HFFc6 (cell line): ENCODE results near the gene VSIG10L2. TPM values are rescaled to one million over a fixed set of nuclear protein-coding genes. Genes with fewer than 3 reads are reported as not detected.

Source experiments
- DNase-seq: peaks from one replicate; pipeline ENCODE4 v3.0.0-alpha.2; 2018
- H3K27ac Mint-ChIP-seq: 2 replicates; pipeline ENCODE4 v1.8.0; 2020; ENCODE audit warnings: mild to moderate bottlenecking, mixed read lengths
- H3K27me3 Mint-ChIP-seq: 2 replicates; pipeline ENCODE4 v1.8.0; 2021; ENCODE audit warnings: mild to moderate bottlenecking, moderate library complexity, mixed read lengths; ENCODE audit not compliant: insufficient read depth
- H3K36me3 Mint-ChIP-seq: 2 replicates; pipeline ENCODE4 v1.8.0; 2021; ENCODE audit warnings: low read depth, mixed read lengths
- H3K4me1 Mint-ChIP-seq: 2 replicates; pipeline ENCODE4 v1.8.0; 2020; ENCODE audit warnings: low read depth, mixed read lengths
- H3K4me3 Mint-ChIP-seq: 2 replicates; pipeline ENCODE4 v1.8.0; 2020; ENCODE audit warnings: mild to moderate bottlenecking, moderate library complexity, mixed read lengths
- H3K9me3 Mint-ChIP-seq: 2 replicates; pipeline ENCODE4 v1.8.0; 2020; ENCODE audit warnings: mild to moderate bottlenecking, mixed read lengths
- total RNA-seq, 6 experiments: library from RNA; stranded (reverse); fragmentation: NEBNext Ultra II Directional; extraction: Animal tissue kit (Norgen Biotek cat#: 25700); gene quantifications; 2 replicates in 1 of 6; 3 replicates in 5 of 6; pipeline ENCODE4 v1.2.3, GENCODE V29; 2021
- TF ChIP-seq, protein P1 (sequence below): fragments of 200-600 bp; sonication (generic); IDR thresholded peaks from 2 replicates; pipeline ENCODE4 v1.5.0; 2021; ENCODE audit warnings: antibody characterized with exemption, mild to moderate bottlenecking

VSIG10L2 gene
- total RNA-seq, 6 experiments from 2014 or later = not detected

DNA sequence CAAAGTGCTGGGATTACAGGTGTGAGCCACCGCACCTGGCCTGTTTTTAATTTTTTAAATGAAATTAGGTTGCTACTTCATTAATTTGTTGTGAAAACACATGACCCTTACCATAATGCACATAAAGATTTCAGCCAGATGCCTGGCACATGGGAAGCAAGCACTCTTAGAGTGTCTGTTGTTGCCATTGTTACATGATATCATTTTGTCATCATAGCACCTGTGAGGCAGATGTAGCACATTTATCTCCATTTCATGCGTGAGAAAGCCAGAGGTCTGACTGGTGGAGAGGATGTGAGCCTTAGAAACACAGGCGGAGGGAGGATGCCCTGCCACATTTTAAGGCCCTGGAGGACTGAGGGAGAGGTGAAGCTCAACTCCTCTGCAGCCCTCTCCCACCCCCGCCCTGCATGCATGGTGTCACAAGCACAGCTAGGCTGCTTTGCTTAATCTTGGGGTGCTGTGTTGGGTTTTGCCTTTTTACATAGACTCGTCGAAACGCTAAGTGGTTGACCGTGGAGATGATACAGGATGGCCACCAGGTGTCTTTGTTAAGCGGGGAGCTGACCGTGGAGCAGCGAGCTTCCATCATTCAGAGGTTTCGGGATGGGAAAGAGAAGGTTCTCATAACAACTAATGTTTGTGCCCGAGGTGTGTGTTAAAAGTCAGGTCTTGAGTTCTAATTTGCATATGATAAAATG is 27.6 kb upstream of the VSIG10L2 start:
- Mint-ChIP-seq H3K36me3 (no peaks in the 10 kb centered on the region), H3K27me3 (peaks cover 38% of the 10 kb centered on the region), H3K4me3 (no peak overlapping the region), H3K9me3 (no peaks in the 10 kb centered on the region), H3K4me1 (no peaks in the 10 kb centered on the region), H3K27ac (no peak overlapping the region)
- no peak for DNase-seq
- TF ChIP-seq, protein P1, sequence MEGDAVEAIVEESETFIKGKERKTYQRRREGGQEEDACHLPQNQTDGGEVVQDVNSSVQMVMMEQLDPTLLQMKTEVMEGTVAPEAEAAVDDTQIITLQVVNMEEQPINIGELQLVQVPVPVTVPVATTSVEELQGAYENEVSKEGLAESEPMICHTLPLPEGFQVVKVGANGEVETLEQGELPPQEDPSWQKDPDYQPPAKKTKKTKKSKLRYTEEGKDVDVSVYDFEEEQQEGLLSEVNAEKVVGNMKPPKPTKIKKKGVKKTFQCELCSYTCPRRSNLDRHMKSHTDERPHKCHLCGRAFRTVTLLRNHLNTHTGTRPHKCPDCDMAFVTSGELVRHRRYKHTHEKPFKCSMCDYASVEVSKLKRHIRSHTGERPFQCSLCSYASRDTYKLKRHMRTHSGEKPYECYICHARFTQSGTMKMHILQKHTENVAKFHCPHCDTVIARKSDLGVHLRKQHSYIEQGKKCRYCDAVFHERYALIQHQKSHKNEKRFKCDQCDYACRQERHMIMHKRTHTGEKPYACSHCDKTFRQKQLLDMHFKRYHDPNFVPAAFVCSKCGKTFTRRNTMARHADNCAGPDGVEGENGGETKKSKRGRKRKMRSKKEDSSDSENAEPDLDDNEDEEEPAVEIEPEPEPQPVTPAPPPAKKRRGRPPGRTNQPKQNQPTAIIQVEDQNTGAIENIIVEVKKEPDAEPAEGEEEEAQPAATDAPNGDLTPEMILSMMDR = peak; percentile 39

- TF ChIP-seq, protein P1 = no peak
- Mint-ChIP-seq H3K36me3 (no peaks in the 10 kb centered on the region), H3K4me3 (no peak overlapping the region), H3K9me3 (no peaks in the 10 kb centered on the region), H3K27ac (no peak overlapping the region), H3K27me3 (peaks cover 49% of the 10 kb centered on the region), H3K4me1 (no peaks in the 10 kb centered on the region)
- no peak for DNase-seq
Observed at GRCh38 chr11:125921042-125921441, 24.8 kb upstream of the VSIG10L2 start.

GRCh38 chr11:125922156-125922555 is 23.7 kb upstream of the VSIG10L2 start:
- no peak overlapping the region for H3K4me3 Mint-ChIP-seq
- no peaks in the 10 kb centered on the region for H3K36me3 Mint-ChIP-seq

GRCh38 chr11:125923012-125923579 is 22.7 kb upstream of the VSIG10L2 start:
- no peak overlapping the region for H3K4me3 Mint-ChIP-seq
- no peaks in the 10 kb centered on the region for H3K9me3 Mint-ChIP-seq
- no peaks in the 10 kb centered on the region for H3K36me3 Mint-ChIP-seq
- no peaks in the 10 kb centered on the region for H3K4me1 Mint-ChIP-seq
- no peak overlapping the region for H3K27ac Mint-ChIP-seq
- DNase-seq = peak; percentile 44
- TF ChIP-seq, protein P1 = peak; percentile 84
- peaks cover 46% of the 10 kb centered on the region for H3K27me3 Mint-ChIP-seq

More at GRCh38 chr11:125922156-125922555, 23.7 kb upstream of the VSIG10L2 start:
- Mint-ChIP-seq H3K9me3 (no peaks in the 10 kb centered on the region), H3K27me3 (peaks cover 49% of the 10 kb centered on the region), H3K27ac (no peak overlapping the region), H3K4me1 (no peaks in the 10 kb centered on the region)
- no peak for DNase-seq
- TF ChIP-seq, protein P1 = no peak

DNA sequence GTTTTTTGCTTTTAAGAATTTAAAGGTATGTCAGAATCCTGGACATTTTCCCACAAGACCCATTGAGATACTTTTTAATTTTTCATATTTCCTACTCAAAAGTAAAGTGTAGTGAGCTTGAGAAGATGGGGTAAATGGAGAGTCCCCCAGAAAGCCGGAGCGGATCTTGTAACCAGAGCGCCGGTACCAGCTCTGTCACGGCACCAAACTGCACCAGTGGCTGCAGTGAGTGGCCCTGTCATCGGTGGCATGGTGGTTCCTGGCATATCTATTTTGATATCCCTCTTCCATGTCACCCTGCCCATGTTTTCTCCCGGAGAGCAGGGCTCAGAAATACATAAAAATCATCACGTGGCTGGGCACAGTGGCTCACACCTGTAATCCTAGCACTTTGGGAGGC is 22.2 kb upstream of the VSIG10L2 start:
- no peaks in the 10 kb centered on the region for H3K9me3 Mint-ChIP-seq
- TF ChIP-seq, protein P1 = no peak
- H3K4me3 Mint-ChIP-seq = no peak overlapping the region
- no peaks in the 10 kb centered on the region for H3K4me1 Mint-ChIP-seq
- no peak overlapping the region for H3K27ac Mint-ChIP-seq
- H3K27me3 Mint-ChIP-seq = peaks cover 40% of the 10 kb centered on the region
- DNase-seq = no peak
- no peaks in the 10 kb centered on the region for H3K36me3 Mint-ChIP-seq
